SK-N-SH treated with all-trans-retinoic acid at 6 μM for 48 hours (cell line): ENCODE results near the gene KRTAP9-3.

ENCODE experiments used
- RARB ChIP-seq: fragments of 250-450 bp; sonication (Bioruptor Pico); IDR thresholded peaks from 2 replicates; pipeline ENCODE4 v1.8.0; 2021; ENCODE audit warnings: mild to moderate bottlenecking, moderate library complexity
- TCF4 ChIP-seq: fragments of 250-450 bp; sonication (Bioruptor Pico); IDR thresholded peaks from 2 replicates; pipeline ENCODE4 v1.8.0; 2021; ENCODE audit warnings: mild to moderate bottlenecking, moderate library complexity, borderline replicate concordance
- ZFP3 ChIP-seq: fragments of 250-450 bp; sonication (Bioruptor Pico); IDR thresholded peaks from 2 replicates; pipeline ENCODE4 v1.5.0; 2020; ENCODE audit warnings: mild to moderate bottlenecking, moderate library complexity
- ZNF70 ChIP-seq: fragments of 450-650 bp; formaldehyde crosslinking; IDR thresholded peaks from 2 replicates; pipeline ENCODE4 v1.5.0; 2020; ENCODE audit warnings: mild to moderate bottlenecking, moderate library complexity
- TF ChIP-seq, protein P1 (sequence below): fragments of 250-450 bp; sonication (Bioruptor Pico); IDR thresholded peaks from 2 replicates; pipeline ENCODE4 v1.8.0; 2020; ENCODE audit warnings: mild to moderate bottlenecking, moderate library complexity, borderline replicate concordance

GRCh38 chr17:41264599-41264998, 32.4 kb downstream of the KRTAP9-3 start:
- TF ChIP-seq, protein P1, sequence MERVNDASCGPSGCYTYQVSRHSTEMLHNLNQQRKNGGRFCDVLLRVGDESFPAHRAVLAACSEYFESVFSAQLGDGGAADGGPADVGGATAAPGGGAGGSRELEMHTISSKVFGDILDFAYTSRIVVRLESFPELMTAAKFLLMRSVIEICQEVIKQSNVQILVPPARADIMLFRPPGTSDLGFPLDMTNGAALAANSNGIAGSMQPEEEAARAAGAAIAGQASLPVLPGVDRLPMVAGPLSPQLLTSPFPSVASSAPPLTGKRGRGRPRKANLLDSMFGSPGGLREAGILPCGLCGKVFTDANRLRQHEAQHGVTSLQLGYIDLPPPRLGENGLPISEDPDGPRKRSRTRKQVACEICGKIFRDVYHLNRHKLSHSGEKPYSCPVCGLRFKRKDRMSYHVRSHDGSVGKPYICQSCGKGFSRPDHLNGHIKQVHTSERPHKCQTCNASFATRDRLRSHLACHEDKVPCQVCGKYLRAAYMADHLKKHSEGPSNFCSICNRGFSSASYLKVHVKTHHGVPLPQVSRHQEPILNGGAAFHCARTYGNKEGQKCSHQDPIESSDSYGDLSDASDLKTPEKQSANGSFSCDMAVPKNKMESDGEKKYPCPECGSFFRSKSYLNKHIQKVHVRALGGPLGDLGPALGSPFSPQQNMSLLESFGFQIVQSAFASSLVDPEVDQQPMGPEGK (CRISPR knock-in tag): no peak
- no peak for TF ChIP-seq ZNF70 (CRISPR knock-in tag)
- TF ChIP-seq ZFP3 (CRISPR knock-in tag): no peak
- no peak for TF ChIP-seq RARB (CRISPR knock-in tag)
- no peak for TF ChIP-seq TCF4
